ENCODE measurements around the gene IFNAR1. TPM values are rescaled to one million over a fixed set of nuclear protein-coding genes. Genes with fewer than 3 reads are reported as not detected.
A peak's percentile ranks its signal among the peaks of the same experiment; 100 is the strongest.

The IFNAR1 gene
- total RNA-seq, 4 donors from 2014 or later, result 10.3 to 30.7 (median 28.9) TPM

- Histone ChIP-seq H3K9me3 (peaks cover 0 to 4% of the 10 kb centered on the region in 2 donors), H3K27ac (peak overlapping the region in 2 of 4 donors; percentile 36 to 46), H3K4me1 (peaks cover 0 to 25% (median 7%) of the 10 kb centered on the region in 4 donors), H3K27me3 (no peaks in the 10 kb centered on the region), H3K36me3 (no peaks in the 10 kb centered on the region), H3K4me3 (no peak overlapping the region)
- in situ Hi-C loops (cut with MboI; ENCODE audit: low pct_ligation_motif_present in 1 of 4, low pct_unique_long_range_greater_than_20kb in 1 of 4, low sequenced_read_pairs in 3 of 4) (no loop called here), intact Hi-C loops (cut with DNase I; ENCODE audit: low total_unique reads) (no loop called here)
- no peak for DNase-seq
- no peak for TF ChIP-seq EP300 (IDR thresholded peaks at IDR 0.05; ENCODE audit: low read depth)
- TF ChIP-seq CTCF (IDR thresholded peaks at IDR 0.05), result no peak
- TF ChIP-seq POLR2AphosphoS5 (IDR thresholded peaks at IDR 0.05), result peak in 1 of 3 donors; percentile 11
- no peak for TF ChIP-seq POLR2A (IDR thresholded peaks at IDR 0.05)
- WGBS, 2 donors (ENCODE audit: low coverage in 1 of 2), result 78 to 83% methylated on average over 1 of the region's 1 CpG
These were observed 7.4 kb downstream of the IFNAR1 start for GRCh38 chr21:33332143-33332542.

GRCh38 chr21:33334191-33334590, 9.4 kb downstream of the IFNAR1 start:
- intact Hi-C loops (cut with DNase I; ENCODE audit: low total_unique reads) (no loop called here), in situ Hi-C loops (cut with MboI; ENCODE audit: low pct_ligation_motif_present in 1 of 4, low pct_unique_long_range_greater_than_20kb in 1 of 4, low sequenced_read_pairs in 3 of 4) (no loop called here)
- no peak for DNase-seq
- H3K36me3 ChIP-seq, result no peaks in the 10 kb centered on the region
- H3K9me3 ChIP-seq, result peaks cover 0 to 4% of the 10 kb centered on the region in 2 donors
- no peaks in the 10 kb centered on the region for H3K27me3 ChIP-seq
- TF ChIP-seq POLR2AphosphoS5 (IDR thresholded peaks at IDR 0.05), result no peak
- no peak for TF ChIP-seq CTCF (IDR thresholded peaks at IDR 0.05)
- H3K4me3 ChIP-seq, result no peak overlapping the region
- 61 to 84% methylated on average over 3 to 4 of the region's 4 CpGs for WGBS, 2 donors (ENCODE audit: low coverage in 1 of 2)
- peaks cover 0 to 9% (median under 1%) of the 10 kb centered on the region in 4 donors for H3K4me1 ChIP-seq
- H3K27ac ChIP-seq, result no peak overlapping the region

GRCh38 chr21:33334824-33335223, 10.1 kb downstream of the IFNAR1 start:
- peaks cover 0 to 5% (median 0%) of the 10 kb centered on the region in 4 donors for H3K4me1 ChIP-seq
- TF ChIP-seq CTCF (IDR thresholded peaks at IDR 0.05), result no peak
- TF ChIP-seq EP300 (IDR thresholded peaks at IDR 0.05; ENCODE audit: low read depth), result no peak
- no peak for TF ChIP-seq POLR2A (IDR thresholded peaks at IDR 0.05)
- TF ChIP-seq POLR2AphosphoS5 (IDR thresholded peaks at IDR 0.05), result no peak
- no peaks in the 10 kb centered on the region for H3K27me3 ChIP-seq
- peaks cover 0 to 4% of the 10 kb centered on the region in 2 donors for H3K9me3 ChIP-seq
- 63 to 84% methylated on average over 2 of the region's 2 CpGs for WGBS, 2 donors (ENCODE audit: low coverage in 1 of 2)
- in situ Hi-C loops (cut with MboI; ENCODE audit: low pct_ligation_motif_present in 1 of 4, low pct_unique_long_range_greater_than_20kb in 1 of 4, low sequenced_read_pairs in 3 of 4) (no loop called here), intact Hi-C loops (cut with DNase I; ENCODE audit: low total_unique reads) (no loop called here)
- no peak overlapping the region for H3K27ac ChIP-seq
- H3K36me3 ChIP-seq, result no peaks in the 10 kb centered on the region
- H3K4me3 ChIP-seq, result no peak overlapping the region
- no peak for DNase-seq

- Histone ChIP-seq H3K4me3 (no peak overlapping the region), H3K27me3 (no peaks in the 10 kb centered on the region), H3K36me3 (peaks cover 0 to 32% (median 10%) of the 10 kb centered on the region in 4 donors), H3K9me3 (no peaks in the 10 kb centered on the region), H3K27ac (no peak overlapping the region), H3K4me1 (peaks cover 0 to 9% (median 0%) of the 10 kb centered on the region in 4 donors)
- intact Hi-C loops (cut with DNase I; ENCODE audit: low total_unique reads) (no loop called here), in situ Hi-C loops (cut with MboI; ENCODE audit: low pct_ligation_motif_present in 1 of 4, low pct_unique_long_range_greater_than_20kb in 1 of 4, low sequenced_read_pairs in 3 of 4) (no loop called here)
- TF ChIP-seq POLR2A (IDR thresholded peaks at IDR 0.05) (no peak), CTCF (IDR thresholded peaks at IDR 0.05) (no peak), POLR2AphosphoS5 (IDR thresholded peaks at IDR 0.05) (no peak), EP300 (IDR thresholded peaks at IDR 0.05; ENCODE audit: low read depth) (no peak)
- no peak for DNase-seq
- 78 to 80% methylated on average over 1 of the region's 1 CpG for WGBS, 2 donors (ENCODE audit: low coverage in 1 of 2)
These were observed 14.4 kb downstream of the IFNAR1 start for GRCh38 chr21:33339135-33339534.

All from transverse colon (tissue), 4 donors.